Loucy (cell line): ENCODE results near the gene RCOR2.

Source experiments
- EZH2phosphoT487 ChIP-seq: fragments of 200-600 bp; IDR thresholded peaks from 2 replicates; pipeline ENCODE4 v1.6.1; 2018; ENCODE audit warnings: antibody characterized with exemption, mild to moderate bottlenecking, moderate library complexity, borderline replicate concordance
- TF ChIP-seq, protein P1 (sequence below): fragments of 200-600 bp; sonication (generic); conservative IDR thresholded peaks from 2 replicates; pipeline ENCODE4 v1.5.1; 2014; ENCODE audit warnings: mild to moderate bottlenecking, antibody characterized with exemption, low read length

DNA sequence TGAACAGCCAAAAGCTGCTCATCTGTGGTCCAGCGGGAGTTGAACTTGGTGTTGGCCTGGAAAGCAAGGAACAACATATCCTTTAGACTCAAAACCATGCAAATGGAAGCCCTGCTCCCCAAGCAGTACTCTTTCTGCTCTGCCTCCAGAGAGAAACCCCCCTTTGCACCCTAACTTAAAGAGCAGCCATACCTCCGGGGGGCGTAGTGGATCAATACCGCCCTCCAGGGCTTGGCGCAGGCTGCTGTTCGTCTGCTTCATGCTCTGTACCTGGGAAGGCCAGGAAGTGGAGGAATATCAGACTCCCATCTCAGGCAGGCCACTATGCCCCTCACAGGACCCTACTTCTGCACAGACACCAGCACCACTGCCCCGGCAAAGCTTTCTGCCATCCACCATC, 4.3 kb downstream of the RCOR2 start:
- TF ChIP-seq, protein P1, sequence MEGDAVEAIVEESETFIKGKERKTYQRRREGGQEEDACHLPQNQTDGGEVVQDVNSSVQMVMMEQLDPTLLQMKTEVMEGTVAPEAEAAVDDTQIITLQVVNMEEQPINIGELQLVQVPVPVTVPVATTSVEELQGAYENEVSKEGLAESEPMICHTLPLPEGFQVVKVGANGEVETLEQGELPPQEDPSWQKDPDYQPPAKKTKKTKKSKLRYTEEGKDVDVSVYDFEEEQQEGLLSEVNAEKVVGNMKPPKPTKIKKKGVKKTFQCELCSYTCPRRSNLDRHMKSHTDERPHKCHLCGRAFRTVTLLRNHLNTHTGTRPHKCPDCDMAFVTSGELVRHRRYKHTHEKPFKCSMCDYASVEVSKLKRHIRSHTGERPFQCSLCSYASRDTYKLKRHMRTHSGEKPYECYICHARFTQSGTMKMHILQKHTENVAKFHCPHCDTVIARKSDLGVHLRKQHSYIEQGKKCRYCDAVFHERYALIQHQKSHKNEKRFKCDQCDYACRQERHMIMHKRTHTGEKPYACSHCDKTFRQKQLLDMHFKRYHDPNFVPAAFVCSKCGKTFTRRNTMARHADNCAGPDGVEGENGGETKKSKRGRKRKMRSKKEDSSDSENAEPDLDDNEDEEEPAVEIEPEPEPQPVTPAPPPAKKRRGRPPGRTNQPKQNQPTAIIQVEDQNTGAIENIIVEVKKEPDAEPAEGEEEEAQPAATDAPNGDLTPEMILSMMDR: peak; percentile 22; the same call in 1 of the 2 replicates
- TF ChIP-seq EZH2phosphoT487: no peak
